Raji (cell line): Measurements from ENCODE around the gene CDC42BPA.

Experiments
- POLR2A ChIP-seq: IDR thresholded peaks from 2 replicates; pipeline ENCODE4 v1.6.1; 2011; ENCODE audit warnings: low read depth, low read length, control low read depth; ENCODE audit not compliant: insufficient read depth

The CDC42BPA gene

GRCh38 chr1:226957714-226958113 lies 360.6 kb downstream of the CDC42BPA start:
- TF ChIP-seq POLR2A: no peak

GRCh38 chr1:226956942-226957713 lies 361.2 kb downstream of the CDC42BPA start:
- no peak for TF ChIP-seq POLR2A

GRCh38 chr1:226954777-226955176 lies 363.5 kb downstream of the CDC42BPA start:
- no peak for TF ChIP-seq POLR2A

- no peak for TF ChIP-seq POLR2A
Observed at GRCh38 chr1:226954337-226954736, 364.0 kb downstream of the CDC42BPA start.

- TF ChIP-seq POLR2A: no peak
Observed at GRCh38 chr1:226953175-226953800, 365.0 kb downstream of the CDC42BPA start.

GRCh38 chr1:226952118-226952441 lies 366.2 kb downstream of the CDC42BPA start:
- TF ChIP-seq POLR2A: no peak

GRCh38 chr1:226951286-226952117 lies 366.8 kb downstream of the CDC42BPA start:
- no peak for TF ChIP-seq POLR2A

GRCh38 chr1:226950871-226951270 lies 367.4 kb downstream of the CDC42BPA start:
- no peak for TF ChIP-seq POLR2A

- TF ChIP-seq POLR2A: no peak
Observed at GRCh38 chr1:226950316-226950715, 368.0 kb downstream of the CDC42BPA start.

GRCh38 chr1:226949401-226949800 lies 368.9 kb downstream of the CDC42BPA start:
- TF ChIP-seq POLR2A: no peak

GRCh38 chr1:226948996-226949395 lies 369.3 kb downstream of the CDC42BPA start:
- no peak for TF ChIP-seq POLR2A

GRCh38 chr1:226948480-226948879 lies 369.8 kb downstream of the CDC42BPA start:
- no peak for TF ChIP-seq POLR2A

- no peak for TF ChIP-seq POLR2A
Observed at GRCh38 chr1:226948051-226948450, 370.2 kb downstream of the CDC42BPA start.

- TF ChIP-seq POLR2A: no peak
Observed at GRCh38 chr1:226946841-226947240, 371.5 kb downstream of the CDC42BPA start.

GRCh38 chr1:226946285-226946684 lies 372.0 kb downstream of the CDC42BPA start:
- TF ChIP-seq POLR2A: no peak

GRCh38 chr1:226945858-226946245 lies 372.4 kb downstream of the CDC42BPA start:
- no peak for TF ChIP-seq POLR2A
